ENCODE measurements around the gene PIP5K1A.
A peak's percentile ranks its signal among the peaks of the same experiment; 100 is the strongest.
"Not testable (repeated sequence)": the region's sequence is repeated elsewhere in the genome, so short reads cannot be mapped to it uniquely, and the experiment has no call there.

The PIP5K1A gene

DNA sequence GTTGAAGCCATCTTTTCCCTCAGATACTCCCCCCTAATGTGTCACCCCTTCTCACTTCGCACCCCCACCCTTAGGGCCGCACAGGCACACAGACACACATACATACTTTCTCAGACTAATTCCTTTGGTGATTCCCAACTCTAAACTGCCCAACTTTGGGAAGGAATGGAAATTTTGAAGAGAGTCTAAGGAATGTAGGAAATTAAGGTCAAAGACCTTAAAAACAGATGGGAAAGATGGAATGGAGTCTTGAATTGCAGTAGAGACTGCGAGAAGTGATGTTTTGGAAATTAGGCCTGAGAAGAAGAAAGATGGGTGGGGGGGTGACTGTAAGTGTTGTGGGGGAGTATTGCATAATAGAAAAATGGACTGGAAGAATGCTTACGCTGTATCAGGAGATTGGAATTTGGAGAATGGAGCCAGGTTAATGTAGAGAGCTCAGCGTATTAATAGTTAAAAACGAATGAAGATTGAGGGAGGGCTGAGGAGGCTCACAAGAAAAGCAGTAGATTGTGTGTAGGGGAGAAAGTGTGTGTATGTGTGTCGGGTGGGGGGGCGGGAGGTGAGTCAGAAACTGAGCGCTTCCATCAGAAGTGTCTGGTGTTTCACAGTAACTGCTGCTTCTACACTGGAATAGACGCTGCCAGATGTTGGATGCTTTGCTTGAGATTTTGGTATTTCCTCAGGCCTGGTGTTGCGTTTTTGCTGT, 1.7 kb downstream of the PIP5K1A start:
- Mint-ChIP-seq H3K9me3 (no peaks in the 10 kb centered on the region), H3K27ac (peak overlapping the region; percentile 93), H3K27me3 (ENCODE audit: low read depth) (no peaks in the 10 kb centered on the region), H3K36me3 (ENCODE audit: low read depth) (peaks cover 17% of the 10 kb centered on the region), H3K4me3 (peak overlapping the region; percentile 99), H3K4me1 (ENCODE audit: low read depth) (peaks cover 34% of the 10 kb centered on the region)
- DNase-seq (ENCODE audit: low spot score) = no peak

DNA sequence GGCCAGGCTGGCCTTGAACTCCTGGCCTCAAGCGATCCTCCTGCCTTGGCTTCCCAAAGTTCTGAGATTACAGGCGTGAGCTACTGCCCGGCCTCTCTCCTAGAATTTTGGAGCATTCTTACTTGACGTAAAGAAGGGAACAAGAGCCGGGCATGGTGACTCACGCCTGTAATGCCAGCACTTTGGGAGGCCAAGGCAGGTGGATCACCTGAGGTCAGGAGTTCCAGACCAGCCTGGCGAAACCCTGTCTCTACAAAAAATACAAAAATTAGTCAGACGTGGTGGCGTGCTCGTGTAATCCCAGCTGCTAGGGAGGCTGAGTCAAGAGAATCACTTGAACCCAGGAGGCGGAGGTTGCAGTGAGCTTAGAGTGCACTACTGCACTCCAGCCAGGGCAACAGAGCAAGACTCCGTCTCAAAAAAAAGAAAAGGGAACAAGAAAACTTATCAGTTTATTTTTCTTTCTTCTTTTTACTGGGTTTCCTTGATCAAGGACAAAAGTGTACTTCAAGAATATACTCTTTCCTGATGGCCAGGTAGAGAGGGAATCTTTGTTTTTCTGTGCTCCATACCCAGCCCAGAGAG, 7.1 kb downstream of the PIP5K1A start:
- not testable (repeated sequence) for H3K9me3 Mint-ChIP-seq; H3K27ac Mint-ChIP-seq; H3K27me3 Mint-ChIP-seq (ENCODE audit: low read depth); DNase-seq (ENCODE audit: low spot score); H3K4me3 Mint-ChIP-seq
- Mint-ChIP-seq H3K4me1 (ENCODE audit: low read depth) (peaks cover 13% of the 10 kb centered on the region), H3K36me3 (ENCODE audit: low read depth) (peaks cover 28% of the 10 kb centered on the region)

- Mint-ChIP-seq H3K9me3 (no peaks in the 10 kb centered on the region), H3K4me1 (ENCODE audit: low read depth) (peaks cover 28% of the 10 kb centered on the region), H3K36me3 (ENCODE audit: low read depth) (peaks cover 39% of the 10 kb centered on the region), H3K4me3 (peak overlapping the region; percentile 46), H3K27ac (peak overlapping the region; percentile 49), H3K27me3 (ENCODE audit: low read depth) (no peaks in the 10 kb centered on the region)
- no peak for DNase-seq (ENCODE audit: low spot score)
Measured at GRCh38 chr1:151210830-151211229, 12.5 kb downstream of the PIP5K1A start.

DNA sequence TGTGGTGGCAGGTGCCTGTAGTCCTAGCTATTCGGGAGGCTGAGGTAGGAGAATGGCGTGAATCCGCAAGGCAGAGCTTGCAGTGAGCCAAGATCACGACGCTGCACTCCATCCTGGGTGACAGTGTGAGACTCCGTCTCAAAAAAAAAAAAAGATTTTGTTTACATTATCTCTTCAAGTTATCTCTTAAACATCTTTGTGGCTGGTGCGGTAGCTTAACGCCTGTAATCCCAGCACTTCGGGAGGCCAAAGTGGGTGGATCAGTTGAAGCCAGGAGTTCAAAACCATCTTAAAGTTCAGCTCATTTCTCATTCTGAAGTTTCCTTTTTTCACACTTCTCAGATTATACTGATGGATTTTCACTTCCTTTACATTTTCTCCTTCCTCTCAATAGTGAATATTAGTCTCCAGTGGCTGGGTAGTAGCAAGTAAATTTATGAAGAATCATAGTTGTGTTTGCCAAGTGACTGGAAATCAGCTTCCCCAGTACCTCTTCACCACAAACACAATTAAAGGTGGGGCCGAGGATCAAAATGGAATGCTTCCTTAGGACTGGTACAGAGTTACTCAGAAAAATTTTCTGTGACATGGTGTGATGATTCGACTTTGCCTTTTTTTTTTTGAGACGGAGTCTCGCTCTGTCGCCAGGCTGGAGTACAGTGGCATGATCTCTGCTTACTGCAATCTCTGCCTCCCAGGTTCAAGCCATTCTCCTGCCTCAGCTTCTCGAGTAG, 13.8 kb downstream of the PIP5K1A start:
- Mint-ChIP-seq H3K4me3 (peak overlapping the region; percentile 81), H3K4me1 (ENCODE audit: low read depth) (peaks cover 32% of the 10 kb centered on the region)
- DNase-seq (ENCODE audit: low spot score) = peak; percentile 47

DNA sequence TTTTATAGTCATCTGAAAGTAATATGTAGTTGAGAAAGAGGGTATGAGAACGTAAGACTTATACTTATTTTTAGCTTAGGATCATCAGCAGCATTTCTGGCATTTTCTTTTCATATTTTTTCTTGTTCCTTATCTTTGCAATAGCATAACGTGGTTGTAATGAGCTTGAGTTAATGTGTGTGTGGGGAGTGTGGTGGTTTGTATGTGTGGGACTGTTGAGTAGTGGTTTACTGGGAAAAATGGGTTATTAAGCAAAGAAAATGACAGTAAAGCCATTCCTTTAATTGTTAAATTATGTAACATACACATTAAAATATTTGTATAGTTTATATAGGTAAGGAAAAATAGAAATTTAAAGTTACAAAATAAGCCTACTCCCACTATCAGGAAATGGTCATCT, 15.2 kb downstream of the PIP5K1A start:
- H3K4me3 Mint-ChIP-seq = no peak overlapping the region
- H3K9me3 Mint-ChIP-seq = no peaks in the 10 kb centered on the region
- H3K27me3 Mint-ChIP-seq (ENCODE audit: low read depth) = no peaks in the 10 kb centered on the region
- peaks cover 26% of the 10 kb centered on the region for H3K36me3 Mint-ChIP-seq (ENCODE audit: low read depth)
- H3K27ac Mint-ChIP-seq = no peak overlapping the region
- peaks cover 32% of the 10 kb centered on the region for H3K4me1 Mint-ChIP-seq (ENCODE audit: low read depth)
- DNase-seq (ENCODE audit: low spot score) = no peak

More for the DNA sequence above, 13.8 kb downstream of the PIP5K1A start:
- Mint-ChIP-seq H3K9me3 (no peaks in the 10 kb centered on the region), H3K27me3 (ENCODE audit: low read depth) (no peaks in the 10 kb centered on the region), H3K27ac (peak overlapping the region; percentile 89), H3K36me3 (ENCODE audit: low read depth) (peaks cover 33% of the 10 kb centered on the region)

GRCh38 chr1:151221616-151222015, 23.3 kb downstream of the PIP5K1A start:
- Mint-ChIP-seq H3K27ac (peak overlapping the region; percentile 15), H3K4me3 (no peak overlapping the region), H3K4me1 (ENCODE audit: low read depth) (no peaks in the 10 kb centered on the region), H3K27me3 (ENCODE audit: low read depth) (no peaks in the 10 kb centered on the region), H3K36me3 (ENCODE audit: low read depth) (peaks cover 4% of the 10 kb centered on the region), H3K9me3 (no peaks in the 10 kb centered on the region)
- DNase-seq (ENCODE audit: low spot score) = no peak

DNA sequence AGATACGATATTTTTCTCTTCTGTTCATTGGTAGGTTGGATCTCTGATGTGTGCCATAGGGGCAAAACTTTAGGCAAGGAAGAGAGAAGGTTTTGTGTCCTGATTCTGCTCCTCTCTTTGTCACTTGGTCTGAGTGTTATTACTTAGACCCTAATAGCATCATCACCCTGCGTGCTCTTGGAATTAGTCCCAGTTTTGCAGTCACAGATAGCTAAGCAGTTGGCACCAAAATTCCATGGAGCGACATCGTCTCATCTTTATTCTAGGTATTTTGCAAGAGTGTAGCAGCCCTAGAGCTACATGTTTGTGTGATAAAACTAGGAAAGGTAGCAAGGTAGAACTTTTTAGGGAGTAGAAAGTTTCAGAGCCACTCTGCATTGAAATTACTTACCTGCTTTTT, 23.8 kb downstream of the PIP5K1A start:
- DNase-seq (ENCODE audit: low spot score) = no peak
- H3K27me3 Mint-ChIP-seq (ENCODE audit: low read depth) = no peaks in the 10 kb centered on the region
- peaks cover 7% of the 10 kb centered on the region for H3K36me3 Mint-ChIP-seq (ENCODE audit: low read depth)
- H3K27ac Mint-ChIP-seq = no peak overlapping the region
- no peak overlapping the region for H3K4me3 Mint-ChIP-seq
- no peaks in the 10 kb centered on the region for H3K9me3 Mint-ChIP-seq
- no peaks in the 10 kb centered on the region for H3K4me1 Mint-ChIP-seq (ENCODE audit: low read depth)

- no peak overlapping the region for H3K4me3 Mint-ChIP-seq
- H3K9me3 Mint-ChIP-seq = no peaks in the 10 kb centered on the region
- H3K4me1 Mint-ChIP-seq (ENCODE audit: low read depth) = peaks cover 2% of the 10 kb centered on the region
- H3K27ac Mint-ChIP-seq = no peak overlapping the region
- H3K27me3 Mint-ChIP-seq (ENCODE audit: low read depth) = no peaks in the 10 kb centered on the region
- peaks cover 67% of the 10 kb centered on the region for H3K36me3 Mint-ChIP-seq (ENCODE audit: low read depth)
- no peak for DNase-seq (ENCODE audit: low spot score)
Measured at GRCh38 chr1:151235235-151235634, 36.9 kb downstream of the PIP5K1A start.

- no peak overlapping the region for H3K4me3 Mint-ChIP-seq
- H3K27me3 Mint-ChIP-seq (ENCODE audit: low read depth) = no peaks in the 10 kb centered on the region
- peaks cover 2% of the 10 kb centered on the region for H3K4me1 Mint-ChIP-seq (ENCODE audit: low read depth)
- H3K27ac Mint-ChIP-seq = no peak overlapping the region
- H3K9me3 Mint-ChIP-seq = no peaks in the 10 kb centered on the region
- H3K36me3 Mint-ChIP-seq (ENCODE audit: low read depth) = peaks cover 63% of the 10 kb centered on the region
- no peak for DNase-seq (ENCODE audit: low spot score)
Measured at GRCh38 chr1:151237678-151238466, 39.5 kb downstream of the PIP5K1A start.

DNA sequence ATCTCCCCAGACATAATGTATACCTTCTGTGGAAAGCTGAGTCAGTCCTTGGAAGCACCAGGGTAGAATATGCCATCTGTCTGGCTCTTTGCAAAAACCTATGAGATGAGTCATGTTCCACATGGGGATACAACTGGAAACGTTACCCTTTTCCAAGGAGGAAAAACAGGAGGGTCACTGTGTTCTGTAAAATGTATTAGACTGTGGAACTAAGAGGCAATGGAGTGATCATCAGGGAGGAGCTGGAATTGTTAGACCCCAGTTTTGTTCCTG, 40.1 kb downstream of the PIP5K1A start:
- H3K9me3 Mint-ChIP-seq = no peaks in the 10 kb centered on the region
- DNase-seq (ENCODE audit: low spot score) = no peak
- H3K36me3 Mint-ChIP-seq (ENCODE audit: low read depth) = peaks cover 64% of the 10 kb centered on the region
- no peak overlapping the region for H3K4me3 Mint-ChIP-seq
- peaks cover 2% of the 10 kb centered on the region for H3K4me1 Mint-ChIP-seq (ENCODE audit: low read depth)
- no peaks in the 10 kb centered on the region for H3K27me3 Mint-ChIP-seq (ENCODE audit: low read depth)
- no peak overlapping the region for H3K27ac Mint-ChIP-seq

- DNase-seq (ENCODE audit: low spot score) = no peak
- no peak overlapping the region for H3K4me3 Mint-ChIP-seq
- H3K27ac Mint-ChIP-seq = no peak overlapping the region
- no peaks in the 10 kb centered on the region for H3K27me3 Mint-ChIP-seq (ENCODE audit: low read depth)
- H3K36me3 Mint-ChIP-seq (ENCODE audit: low read depth) = peaks cover 59% of the 10 kb centered on the region
- peaks cover 2% of the 10 kb centered on the region for H3K4me1 Mint-ChIP-seq (ENCODE audit: low read depth)
- no peaks in the 10 kb centered on the region for H3K9me3 Mint-ChIP-seq
Measured at GRCh38 chr1:151242442-151242841, 44.1 kb downstream of the PIP5K1A start.

GRCh38 chr1:151243683-151244216, 45.4 kb downstream of the PIP5K1A start:
- no peaks in the 10 kb centered on the region for H3K4me1 Mint-ChIP-seq (ENCODE audit: low read depth)
- H3K36me3 Mint-ChIP-seq (ENCODE audit: low read depth) = peaks cover 61% of the 10 kb centered on the region
- no peaks in the 10 kb centered on the region for H3K9me3 Mint-ChIP-seq
- no peaks in the 10 kb centered on the region for H3K27me3 Mint-ChIP-seq (ENCODE audit: low read depth)
- no peak overlapping the region for H3K4me3 Mint-ChIP-seq
- no peak overlapping the region for H3K27ac Mint-ChIP-seq
- no peak for DNase-seq (ENCODE audit: low spot score)

GRCh38 chr1:151246786-151247185, 48.4 kb downstream of the PIP5K1A start:
- H3K4me1 Mint-ChIP-seq (ENCODE audit: low read depth) = no peaks in the 10 kb centered on the region

More at GRCh38 chr1:151246786-151247185, 48.4 kb downstream of the PIP5K1A start:
- peaks cover 61% of the 10 kb centered on the region for H3K36me3 Mint-ChIP-seq (ENCODE audit: low read depth)
- H3K4me3 Mint-ChIP-seq = no peak overlapping the region
- H3K27me3 Mint-ChIP-seq (ENCODE audit: low read depth) = no peaks in the 10 kb centered on the region
- no peak overlapping the region for H3K27ac Mint-ChIP-seq
- H3K9me3 Mint-ChIP-seq = no peaks in the 10 kb centered on the region
- DNase-seq (ENCODE audit: low spot score) = no peak

Measured in T-helper 2 cell treated with Interferon-gamma antibody and Interleukin-4, amounts not matched to agents 5 μg/mL and 100 μg/mL, for 36 hours (primary cell).